H1 (cell line): ENCODE measurements around the gene SLC35B1. TPM values are rescaled to one million over a fixed set of nuclear protein-coding genes. Genes with fewer than 3 reads are reported as not detected.

Source experiments
- NRF1 ChIP-seq: IDR thresholded peaks from 2 replicates; pipeline ENCODE4 v1.6.1; 2011; ENCODE audit warnings: mild to moderate bottlenecking, low read depth, low read length, improper control_type of control experiment
- SP2 ChIP-seq: IDR thresholded peaks from 2 replicates; pipeline ENCODE4 v1.6.1; 2012; ENCODE audit warnings: mild to moderate bottlenecking, low read length, inconsistent platforms
- polyA plus RNA-seq, 7 experiments: library from polyadenylated mRNA; depleted of rRNA in 3 of 7; stranded (reverse) in 5 of 7; unstranded in 2 of 7; fragments of >200 nt in 5 of 7; fragments of 200-250 nt in 2 of 7; gene quantifications; 1 replicate in 5 of 7; 2 replicates in 1 of 7; 4 replicates in 1 of 7; pipeline versions ENCODE4 v1.2.1 to v1.2.3, GENCODE V29; 2011 to 2013; ENCODE audit warnings: missing spikeins in 2 of 7, mixed read lengths in 2 of 7
- total RNA-seq: library from RNA; stranded (reverse); fragmentation: NEBNext Ultra II Directional; extraction: Animal tissue kit (Norgen Biotek cat#: 25700); gene quantifications from 2 replicates; pipeline ENCODE4 v1.2.1, GENCODE V29; 2021
- TF ChIP-seq, protein P1 (sequence below): IDR thresholded peaks from 2 replicates; pipeline ENCODE4 v1.6.1; 2011; ENCODE audit warnings: low read length, improper control_type of control experiment

SLC35B1 gene
- total and polyA plus RNA-seq, 2 of the 8 experiments (the other 6 are each of a cell fraction or from before 2014, with no cell fraction given) = 56.5 to 87.7 TPM

DNA sequence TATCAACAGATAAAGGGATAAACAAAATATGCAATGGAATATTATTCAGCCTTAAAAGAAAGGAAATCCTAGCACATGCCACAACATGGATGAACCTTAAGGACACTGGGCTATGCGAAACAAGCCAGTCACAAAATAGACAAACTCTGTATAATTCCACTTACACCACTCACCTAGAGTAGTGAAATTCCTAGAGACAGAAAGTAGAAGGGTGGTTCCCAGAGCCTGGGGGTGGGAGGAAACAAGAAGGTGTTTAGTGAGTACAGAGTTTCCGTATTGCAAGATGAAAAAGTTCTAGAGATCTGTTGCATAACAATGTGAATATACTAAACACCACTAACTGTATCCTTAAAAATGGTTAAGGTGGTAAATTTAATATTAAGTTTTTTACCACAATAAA is 39.9 kb downstream of the SLC35B1 start (continued):
- no peak for TF ChIP-seq SP2
- TF ChIP-seq NRF1 = no peak
- TF ChIP-seq, protein P1, sequence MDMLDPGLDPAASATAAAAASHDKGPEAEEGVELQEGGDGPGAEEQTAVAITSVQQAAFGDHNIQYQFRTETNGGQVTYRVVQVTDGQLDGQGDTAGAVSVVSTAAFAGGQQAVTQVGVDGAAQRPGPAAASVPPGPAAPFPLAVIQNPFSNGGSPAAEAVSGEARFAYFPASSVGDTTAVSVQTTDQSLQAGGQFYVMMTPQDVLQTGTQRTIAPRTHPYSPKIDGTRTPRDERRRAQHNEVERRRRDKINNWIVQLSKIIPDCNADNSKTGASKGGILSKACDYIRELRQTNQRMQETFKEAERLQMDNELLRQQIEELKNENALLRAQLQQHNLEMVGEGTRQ = no peak
- TF ChIP-seq, all 59 proteins: peak for 0
